HFF-Myc (cell line): ENCODE data around the gene TTLL11.

Experiments used
- DNase-seq: peaks from one replicate; pipeline ENCODE4 v3.0.0-alpha.2; 2011; ENCODE audit warnings: low read depth; ENCODE audit errors: extremely low read depth
- H3K4me3 ChIP-seq: replicated peaks from 2 replicates; pipeline ENCODE4 v1.5.1; 2011; ENCODE audit warnings: low read depth, mild to moderate bottlenecking, control low read depth, low read length
- TF ChIP-seq, protein P1 (sequence below): IDR thresholded peaks from 2 replicates; pipeline ENCODE4 v1.5.1; 2012; ENCODE audit warnings: mild to moderate bottlenecking, low read depth, low read length, control low read depth; ENCODE audit errors: missing control alignments

Gene TTLL11

GRCh38 chr9:121963528-121963995 lies 129.5 kb downstream of the TTLL11 start:
- peak; percentile 76 for DNase-seq
- H3K4me3 ChIP-seq = peak overlapping the region; percentile 28
- TF ChIP-seq, protein P1, sequence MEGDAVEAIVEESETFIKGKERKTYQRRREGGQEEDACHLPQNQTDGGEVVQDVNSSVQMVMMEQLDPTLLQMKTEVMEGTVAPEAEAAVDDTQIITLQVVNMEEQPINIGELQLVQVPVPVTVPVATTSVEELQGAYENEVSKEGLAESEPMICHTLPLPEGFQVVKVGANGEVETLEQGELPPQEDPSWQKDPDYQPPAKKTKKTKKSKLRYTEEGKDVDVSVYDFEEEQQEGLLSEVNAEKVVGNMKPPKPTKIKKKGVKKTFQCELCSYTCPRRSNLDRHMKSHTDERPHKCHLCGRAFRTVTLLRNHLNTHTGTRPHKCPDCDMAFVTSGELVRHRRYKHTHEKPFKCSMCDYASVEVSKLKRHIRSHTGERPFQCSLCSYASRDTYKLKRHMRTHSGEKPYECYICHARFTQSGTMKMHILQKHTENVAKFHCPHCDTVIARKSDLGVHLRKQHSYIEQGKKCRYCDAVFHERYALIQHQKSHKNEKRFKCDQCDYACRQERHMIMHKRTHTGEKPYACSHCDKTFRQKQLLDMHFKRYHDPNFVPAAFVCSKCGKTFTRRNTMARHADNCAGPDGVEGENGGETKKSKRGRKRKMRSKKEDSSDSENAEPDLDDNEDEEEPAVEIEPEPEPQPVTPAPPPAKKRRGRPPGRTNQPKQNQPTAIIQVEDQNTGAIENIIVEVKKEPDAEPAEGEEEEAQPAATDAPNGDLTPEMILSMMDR = no peak

- TF ChIP-seq, protein P1 = no peak
- H3K4me3 ChIP-seq = no peak overlapping the region
- DNase-seq = no peak
Observed at GRCh38 chr9:121962421-121962820, 130.7 kb downstream of the TTLL11 start.

DNA sequence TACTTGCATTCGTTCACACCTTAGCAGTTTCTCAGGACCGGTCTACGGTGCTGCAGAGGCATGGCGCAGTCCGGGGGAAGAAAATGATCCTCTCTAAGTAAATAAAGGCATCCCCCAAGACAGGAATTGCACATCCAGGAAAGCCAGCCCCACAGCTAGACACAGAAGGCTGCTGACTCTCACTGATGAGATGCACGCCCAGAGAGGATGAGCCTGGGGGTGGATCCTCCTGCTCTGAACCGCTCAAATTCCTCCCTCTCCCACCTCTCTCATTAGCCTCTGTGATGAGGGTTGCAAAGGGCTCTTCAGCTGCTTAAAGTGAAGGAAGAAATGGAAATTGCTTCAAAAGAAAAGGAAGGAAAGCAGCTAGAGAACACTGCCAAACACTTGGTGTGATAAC lies 132.4 kb downstream of the TTLL11 start:
- DNase-seq = no peak
- TF ChIP-seq, protein P1 = no peak

GRCh38 chr9:121958530-121958929 lies 134.6 kb downstream of the TTLL11 start:
- DNase-seq = no peak
- TF ChIP-seq, protein P1 = no peak
- H3K4me3 ChIP-seq = no peak overlapping the region

More for the DNA sequence above, 132.4 kb downstream of the TTLL11 start:
- no peak overlapping the region for H3K4me3 ChIP-seq

DNA sequence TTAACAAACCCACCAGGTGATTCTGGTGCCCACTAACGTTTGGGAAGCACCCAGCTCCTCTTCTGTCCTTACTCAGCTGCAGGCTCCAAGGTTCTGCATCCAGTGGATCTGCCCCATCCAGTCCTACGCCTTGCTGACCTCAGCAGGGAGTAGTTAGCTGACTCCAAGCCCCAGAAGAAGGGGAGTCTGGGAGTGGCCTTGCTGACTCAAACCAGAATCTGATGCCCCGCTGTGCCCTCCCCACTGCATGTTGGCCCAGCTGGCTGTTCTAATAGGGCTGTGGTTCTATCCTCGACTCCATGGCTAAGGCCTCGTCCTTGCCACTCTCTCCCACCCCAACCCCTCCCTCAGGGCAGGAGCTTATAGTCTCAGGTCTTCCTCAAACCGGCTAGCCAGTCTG lies 136.3 kb downstream of the TTLL11 start:
- TF ChIP-seq, protein P1 = no peak
- DNase-seq = no peak

GRCh38 chr9:121955649-121956048 lies 137.5 kb downstream of the TTLL11 start:
- TF ChIP-seq, protein P1 = no peak

More for the DNA sequence above, 136.3 kb downstream of the TTLL11 start:
- no peak overlapping the region for H3K4me3 ChIP-seq

More at GRCh38 chr9:121955649-121956048, 137.5 kb downstream of the TTLL11 start:
- H3K4me3 ChIP-seq = no peak overlapping the region
- DNase-seq = no peak
